D341Med (cell line): ENCODE data around the gene ZNF32.
"Not testable (repeated sequence)": the region's sequence is repeated elsewhere in the genome, so short reads cannot be mapped to it uniquely, and the experiment has no call there.

Source experiments
- DNase-seq: peaks from one replicate; pipeline ENCODE4 v3.0.0; 2012; ENCODE audit warnings: low spot score

ZNF32 gene

GRCh38 chr10:43627942-43628341 lies 20.7 kb downstream of the ZNF32 start:
- DNase-seq = no peak

- DNase-seq = no peak
Observed at GRCh38 chr10:43623351-43623750, 25.3 kb downstream of the ZNF32 start.

- no peak for DNase-seq
Observed at GRCh38 chr10:43622038-43622437, 26.6 kb downstream of the ZNF32 start.

- no peak for DNase-seq
Observed at GRCh38 chr10:43619368-43619767, 29.3 kb downstream of the ZNF32 start.

GRCh38 chr10:43616697-43617370 lies 31.8 kb downstream of the ZNF32 start:
- DNase-seq = no peak

- no peak for DNase-seq
Observed at GRCh38 chr10:43610636-43611035, 38.0 kb downstream of the ZNF32 start.

- no peak for DNase-seq
Observed at GRCh38 chr10:43607199-43607573, 41.5 kb downstream of the ZNF32 start.

GRCh38 chr10:43606323-43607198 lies 42.1 kb downstream of the ZNF32 start, which contains the start of gene ZNF485:
ZNF485 (plus strand) TSS chr10:43606438; CDS start chr10:43607051, 613 bp downstream.
- peak; percentile 96 for DNase-seq

- no peak for DNase-seq
Observed at GRCh38 chr10:43605850-43606322, 42.8 kb downstream of the ZNF32 start.

GRCh38 chr10:43601576-43601975 lies 47.1 kb downstream of the ZNF32 start:
- DNase-seq = not testable (repeated sequence)

GRCh38 chr10:43599333-43599732 lies 49.3 kb downstream of the ZNF32 start:
- DNase-seq = no peak

GRCh38 chr10:43598446-43598845 lies 50.2 kb downstream of the ZNF32 start:
- no peak for DNase-seq

GRCh38 chr10:43596546-43596945 lies 52.1 kb downstream of the ZNF32 start:
- DNase-seq = no peak

- no peak for DNase-seq
Observed at GRCh38 chr10:43595739-43596298, 52.9 kb downstream of the ZNF32 start.

GRCh38 chr10:43594944-43595589 lies 53.6 kb downstream of the ZNF32 start:
- DNase-seq = no peak
